ENCODE data around the gene ADGRL1. TPM values are rescaled to one million over a fixed set of nuclear protein-coding genes. Genes with fewer than 3 reads are reported as not detected.
A peak's percentile ranks its signal among the peaks of the same experiment; 100 is the strongest.

Gene ADGRL1
- total RNA-seq, 1 donor from 2014 or later, result 32.9 TPM

GRCh38 chr19:14114439-14114838, 91.5 kb downstream of the ADGRL1 start:
- H3K9me3 Mint-ChIP-seq (ENCODE audit: unreplicated experiment), result no peaks in the 10 kb centered on the region
- no peak for TF ChIP-seq CTCF (IDR thresholded peaks at IDR 0.05; ENCODE audit: unreplicated experiment)
- H3K4me1 Mint-ChIP-seq (ENCODE audit: unreplicated experiment), result peaks cover 45% of the 10 kb centered on the region
- no peak for DNase-seq (ENCODE audit: low spot score)
- no peak overlapping the region for H3K4me3 Mint-ChIP-seq (ENCODE audit: unreplicated experiment)
- no peak overlapping the region for H3K27ac Mint-ChIP-seq (ENCODE audit: unreplicated experiment)
- peaks cover 9% of the 10 kb centered on the region for H3K36me3 Mint-ChIP-seq (ENCODE audit: low read depth, unreplicated experiment)
- H3K27me3 Mint-ChIP-seq (ENCODE audit: unreplicated experiment), result peaks cover 12% of the 10 kb centered on the region

- H3K27me3 Mint-ChIP-seq (ENCODE audit: unreplicated experiment), result peaks cover 12% of the 10 kb centered on the region
- peaks cover 5% of the 10 kb centered on the region for H3K36me3 Mint-ChIP-seq (ENCODE audit: low read depth, unreplicated experiment)
- peaks cover 40% of the 10 kb centered on the region for H3K4me1 Mint-ChIP-seq (ENCODE audit: unreplicated experiment)
- DNase-seq (ENCODE audit: low spot score), result no peak
- H3K4me3 Mint-ChIP-seq (ENCODE audit: unreplicated experiment), result no peak overlapping the region
- TF ChIP-seq CTCF (IDR thresholded peaks at IDR 0.05; ENCODE audit: unreplicated experiment), result peak; percentile 20
- H3K9me3 Mint-ChIP-seq (ENCODE audit: unreplicated experiment), result no peaks in the 10 kb centered on the region
- H3K27ac Mint-ChIP-seq (ENCODE audit: unreplicated experiment), result no peak overlapping the region
These were observed 92.1 kb downstream of the ADGRL1 start for GRCh38 chr19:14113762-14114414.

GRCh38 chr19:14112809-14113385, 93.1 kb downstream of the ADGRL1 start:
- Mint-ChIP-seq H3K36me3 (ENCODE audit: low read depth, unreplicated experiment) (peaks cover 3% of the 10 kb centered on the region), H3K4me1 (ENCODE audit: unreplicated experiment) (peaks cover 35% of the 10 kb centered on the region), H3K4me3 (ENCODE audit: unreplicated experiment) (no peak overlapping the region), H3K27me3 (ENCODE audit: unreplicated experiment) (peaks cover 12% of the 10 kb centered on the region), H3K27ac (ENCODE audit: unreplicated experiment) (peak overlapping the region; percentile 61), H3K9me3 (ENCODE audit: unreplicated experiment) (no peaks in the 10 kb centered on the region)
- no peak for DNase-seq (ENCODE audit: low spot score)
- no peak for TF ChIP-seq CTCF (IDR thresholded peaks at IDR 0.05; ENCODE audit: unreplicated experiment)

GRCh38 chr19:14112051-14112808, 93.7 kb downstream of the ADGRL1 start:
- Mint-ChIP-seq H3K9me3 (ENCODE audit: unreplicated experiment) (no peaks in the 10 kb centered on the region), H3K36me3 (ENCODE audit: low read depth, unreplicated experiment) (peaks cover 3% of the 10 kb centered on the region), H3K4me1 (ENCODE audit: unreplicated experiment) (peaks cover 35% of the 10 kb centered on the region), H3K27me3 (ENCODE audit: unreplicated experiment) (peaks cover 12% of the 10 kb centered on the region), H3K27ac (ENCODE audit: unreplicated experiment) (no peak overlapping the region), H3K4me3 (ENCODE audit: unreplicated experiment) (no peak overlapping the region)
- no peak for DNase-seq (ENCODE audit: low spot score)
- TF ChIP-seq CTCF (IDR thresholded peaks at IDR 0.05; ENCODE audit: unreplicated experiment), result no peak

- peaks cover 30% of the 10 kb centered on the region for H3K4me1 Mint-ChIP-seq (ENCODE audit: unreplicated experiment)
- no peaks in the 10 kb centered on the region for H3K9me3 Mint-ChIP-seq (ENCODE audit: unreplicated experiment)
- TF ChIP-seq CTCF (IDR thresholded peaks at IDR 0.05; ENCODE audit: unreplicated experiment), result no peak
- H3K36me3 Mint-ChIP-seq (ENCODE audit: low read depth, unreplicated experiment), result peaks cover 3% of the 10 kb centered on the region
- peaks cover 9% of the 10 kb centered on the region for H3K27me3 Mint-ChIP-seq (ENCODE audit: unreplicated experiment)
- no peak overlapping the region for H3K27ac Mint-ChIP-seq (ENCODE audit: unreplicated experiment)
- no peak for DNase-seq (ENCODE audit: low spot score)
- no peak overlapping the region for H3K4me3 Mint-ChIP-seq (ENCODE audit: unreplicated experiment)
These were observed 94.5 kb downstream of the ADGRL1 start for GRCh38 chr19:14111486-14111885.
